ENCODE results near the gene ARHGAP32.

- TF ChIP-seq CTCF (IDR thresholded peaks at IDR 0.05), result no peak
- TF ChIP-seq POLR2A (IDR thresholded peaks at IDR 0.05), result no peak
- TF ChIP-seq POLR2AphosphoS5 (IDR thresholded peaks at IDR 0.05), result no peak
- no peak for TF ChIP-seq EP300 (IDR thresholded peaks at IDR 0.05)
Measured at GRCh38 chr11:129184581-129184980, 7.5 kb downstream of the ARHGAP32 start.
